ENCODE results near the gene FSIP1.

FSIP1 gene

DNA sequence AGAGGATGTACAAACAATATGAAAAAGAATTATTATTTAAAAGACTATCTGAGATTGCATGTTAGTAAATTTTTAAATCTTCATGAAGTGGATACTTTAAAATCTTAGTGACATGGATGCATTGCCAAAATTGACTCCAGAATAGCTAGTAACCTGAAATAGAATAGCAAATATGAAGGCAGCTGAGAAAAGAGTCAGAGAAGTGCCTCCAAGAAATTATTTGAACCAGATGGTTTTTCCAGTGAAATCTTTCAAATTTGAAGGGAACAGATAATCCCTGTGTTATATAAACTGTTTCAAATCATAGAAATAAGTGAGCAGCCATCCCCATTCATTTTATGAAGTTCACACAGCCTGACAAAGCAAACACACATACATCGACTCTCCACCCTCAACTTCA lies 29.6 kb downstream of the FSIP1 start:
- DNase-seq: no peak

DNA sequence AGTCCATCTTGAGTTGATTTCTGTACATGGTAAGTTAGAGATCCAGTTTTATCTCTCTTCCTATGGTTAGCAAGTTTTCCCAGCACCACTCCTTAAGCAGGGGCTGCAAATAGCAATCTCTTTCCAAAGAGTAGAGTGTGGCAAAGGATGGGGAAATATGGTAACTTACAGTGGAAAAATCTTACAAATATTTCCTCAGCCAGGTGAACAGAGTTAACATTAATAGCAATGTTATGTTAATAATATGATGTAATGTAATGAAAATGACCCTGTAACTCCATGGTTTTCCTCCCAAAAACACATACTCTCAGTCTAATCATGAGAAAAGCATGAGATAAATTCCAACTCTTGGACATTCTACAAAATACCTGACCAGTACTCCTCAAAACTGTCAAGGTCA lies 30.4 kb downstream of the FSIP1 start:
- no peak for DNase-seq

DNA sequence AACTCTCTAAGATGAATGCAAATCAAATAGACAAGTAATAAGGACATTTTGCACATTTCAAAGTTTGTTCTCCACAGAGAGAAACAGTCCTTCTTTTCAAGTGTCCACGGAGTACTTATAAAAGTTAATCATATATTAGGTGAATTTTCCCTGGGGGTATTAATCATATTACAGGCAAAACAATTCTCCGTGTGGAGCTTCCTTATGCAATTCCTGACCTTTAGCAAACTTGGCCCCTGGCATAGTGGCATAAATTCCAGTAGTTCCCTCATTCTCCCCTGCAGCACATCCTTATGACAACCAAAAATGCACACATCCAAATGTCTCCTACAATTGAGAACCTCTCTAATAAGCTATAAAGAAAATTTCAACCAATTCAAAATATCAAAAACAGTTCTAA lies 34.4 kb downstream of the FSIP1 start:
- no peak for DNase-seq

DNA sequence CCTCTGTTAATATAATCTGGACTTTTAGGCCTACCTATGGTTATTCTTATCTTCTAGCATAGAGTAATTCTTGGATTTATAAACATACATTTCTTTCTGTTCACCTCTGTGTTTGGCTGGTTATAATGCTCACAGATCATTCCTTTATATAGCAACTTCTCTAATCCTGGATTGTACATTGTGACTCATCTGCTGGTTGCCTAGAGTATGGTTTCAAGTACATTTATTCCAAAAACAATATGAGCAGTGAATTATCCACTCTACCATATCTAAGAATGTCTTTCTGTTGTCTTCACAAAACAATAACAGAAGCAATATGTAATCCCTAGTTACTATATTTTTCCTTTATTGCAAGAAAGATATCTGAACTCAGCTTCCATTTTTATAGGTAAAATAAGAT lies 35.3 kb downstream of the FSIP1 start:
- DNase-seq: no peak

DNA sequence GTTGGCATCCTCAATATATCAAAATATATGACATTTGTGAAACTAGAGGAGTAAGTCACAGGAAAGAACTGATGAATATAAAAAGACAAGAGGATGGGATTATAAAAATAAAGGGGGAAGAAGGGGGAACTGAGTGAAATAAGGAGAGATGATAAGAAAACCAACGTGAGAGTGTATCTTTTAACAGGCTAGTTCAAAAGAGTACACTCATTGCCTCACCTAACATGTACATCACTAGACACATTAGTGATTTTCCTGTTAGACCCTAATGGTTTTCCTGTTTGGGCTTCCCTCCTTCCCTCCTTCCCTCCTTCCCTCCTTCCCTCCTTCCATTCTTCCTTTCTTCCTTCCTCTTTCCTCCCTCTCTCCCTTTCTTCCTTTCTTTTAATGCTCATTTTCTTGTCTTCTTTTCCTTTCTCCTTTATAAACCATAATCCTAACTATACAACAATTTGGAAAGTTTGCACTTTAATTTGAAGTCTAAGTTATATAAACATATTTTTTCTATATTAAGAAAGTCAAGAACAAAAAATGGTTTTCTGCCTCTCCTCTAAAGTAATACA lies 35.8 kb downstream of the FSIP1 start:
- no peak for DNase-seq

DNA sequence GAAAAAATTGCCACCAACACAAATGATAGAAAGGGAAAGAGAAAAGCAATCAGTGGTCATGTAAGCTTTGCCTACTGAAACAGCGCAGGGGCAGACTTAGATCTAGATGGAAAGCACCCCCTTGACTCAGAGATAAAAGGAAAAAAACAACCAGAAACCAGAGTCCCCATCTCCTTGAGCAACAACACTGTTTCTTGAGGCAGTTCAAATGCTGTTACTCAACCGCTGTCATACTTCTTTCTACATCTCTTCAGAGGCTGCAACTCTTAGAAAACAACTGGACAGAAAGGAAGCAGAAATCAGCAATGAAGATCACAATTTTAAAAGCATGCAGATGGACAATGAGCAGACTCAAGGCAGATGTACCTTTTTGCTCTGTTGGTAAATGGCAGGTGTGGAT lies 36.5 kb downstream of the FSIP1 start:
- DNase-seq: no peak

DNA sequence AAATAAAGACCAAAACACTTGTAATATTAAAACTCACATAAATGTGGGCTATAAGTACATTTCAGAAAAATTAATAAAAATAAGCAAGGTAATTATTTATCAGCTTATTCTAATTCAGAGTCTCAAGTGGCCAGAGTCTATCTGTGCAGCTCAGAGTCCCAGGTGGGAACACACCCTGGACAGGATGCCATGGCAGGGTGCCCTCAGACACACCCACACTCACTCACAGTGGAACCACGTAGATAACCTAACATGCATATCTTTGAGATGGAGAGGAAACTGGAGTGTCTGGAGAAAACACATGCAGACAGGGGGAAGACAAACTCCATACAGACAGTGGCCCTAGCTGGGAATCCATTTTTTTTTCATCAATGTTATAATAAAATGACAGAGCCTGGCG lies 37.2 kb downstream of the FSIP1 start:
- DNase-seq: no peak

DNA sequence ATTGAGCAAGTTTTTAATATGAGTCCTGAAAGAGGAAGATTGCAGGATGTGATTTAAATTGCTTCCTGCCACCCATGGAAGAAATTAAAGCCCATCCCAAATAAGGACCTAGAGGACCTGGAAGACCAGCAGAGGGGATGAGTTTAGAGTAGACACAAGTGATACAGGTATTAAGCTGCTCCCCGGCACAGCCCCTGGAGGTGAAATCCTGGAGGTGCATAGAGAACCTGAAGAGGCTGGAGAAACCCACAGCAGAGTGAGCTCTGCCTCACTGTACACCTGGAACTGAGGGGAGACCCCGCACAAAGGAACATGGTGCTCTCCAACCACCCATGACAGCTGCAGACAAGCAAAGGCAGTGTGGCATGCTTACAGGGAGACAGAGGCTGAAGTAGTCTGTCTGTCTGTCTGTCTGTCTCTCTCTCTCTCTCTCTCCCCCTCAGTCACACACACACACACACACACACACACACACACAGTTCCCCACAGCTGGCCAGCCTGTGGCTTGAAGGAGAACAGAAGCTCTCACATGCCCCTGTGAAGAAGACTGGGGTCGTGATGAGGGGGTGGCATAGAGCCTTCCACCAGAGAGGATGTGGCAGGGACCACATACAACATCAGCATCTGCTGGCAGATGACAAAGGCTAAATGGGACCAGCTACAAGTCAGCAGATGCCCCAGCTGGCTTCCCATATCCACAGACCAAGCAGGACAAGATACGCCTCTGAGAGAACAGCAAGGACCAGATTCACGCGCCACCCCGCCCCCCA lies 38.1 kb downstream of the FSIP1 start:
- DNase-seq: no peak

DNA sequence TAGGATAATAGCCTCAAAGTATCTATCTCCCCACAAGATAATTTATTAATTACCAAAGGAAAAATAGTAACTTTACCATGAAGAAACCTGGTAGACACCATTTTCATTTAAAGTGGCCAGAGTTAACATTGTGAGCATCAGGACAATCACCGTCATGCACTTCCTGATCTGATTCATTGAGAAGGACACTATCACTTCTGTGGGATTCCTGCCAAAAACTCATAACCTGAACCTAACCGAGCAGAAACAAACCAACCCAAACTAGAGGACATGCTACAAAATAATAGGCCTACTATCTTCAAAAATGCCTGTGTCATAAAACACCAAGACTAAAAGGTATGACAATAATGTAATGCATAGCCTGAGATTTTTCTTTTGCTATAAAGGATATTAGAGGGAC lies 39.0 kb downstream of the FSIP1 start:
- no peak for DNase-seq

DNA sequence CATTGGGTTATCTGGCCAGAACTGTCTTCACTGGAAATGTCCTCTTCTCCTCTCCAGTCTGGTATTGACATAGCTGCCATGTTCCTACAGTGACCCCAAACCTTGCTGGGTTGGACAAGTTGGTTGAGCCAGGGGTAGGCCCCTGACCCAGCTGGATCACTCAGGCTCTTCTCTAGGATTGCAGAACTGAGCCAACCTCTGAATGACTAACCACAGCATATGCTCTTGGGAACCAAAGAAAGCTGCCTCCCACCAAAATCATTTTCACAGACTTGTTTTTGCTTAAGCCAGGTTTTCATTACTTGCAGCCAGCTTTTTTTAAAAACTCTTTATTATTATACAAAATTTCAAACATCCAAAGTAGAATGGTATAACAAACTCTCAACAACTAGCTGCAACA lies 41.4 kb downstream of the FSIP1 start:
- no peak for DNase-seq

DNA sequence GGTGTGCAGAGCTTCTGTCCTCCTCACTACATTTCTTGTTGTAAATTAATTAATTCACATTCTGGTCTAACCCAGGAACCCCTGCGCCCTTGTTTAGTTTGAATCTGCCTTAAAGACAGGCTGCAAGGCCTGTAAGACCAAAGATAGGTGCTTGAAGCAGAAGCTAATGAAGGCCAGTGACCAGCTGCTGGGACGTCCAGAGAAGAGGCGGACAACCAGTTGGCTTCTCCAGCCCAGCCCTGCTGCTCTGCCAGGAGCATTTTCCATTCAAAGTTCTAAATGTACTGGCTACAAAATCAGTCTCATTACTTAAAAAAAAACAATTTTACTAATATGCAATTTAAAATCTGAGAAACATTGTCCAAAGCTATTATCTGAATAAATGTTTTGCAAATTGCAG lies 43.6 kb downstream of the FSIP1 start:
- DNase-seq: no peak

DNA sequence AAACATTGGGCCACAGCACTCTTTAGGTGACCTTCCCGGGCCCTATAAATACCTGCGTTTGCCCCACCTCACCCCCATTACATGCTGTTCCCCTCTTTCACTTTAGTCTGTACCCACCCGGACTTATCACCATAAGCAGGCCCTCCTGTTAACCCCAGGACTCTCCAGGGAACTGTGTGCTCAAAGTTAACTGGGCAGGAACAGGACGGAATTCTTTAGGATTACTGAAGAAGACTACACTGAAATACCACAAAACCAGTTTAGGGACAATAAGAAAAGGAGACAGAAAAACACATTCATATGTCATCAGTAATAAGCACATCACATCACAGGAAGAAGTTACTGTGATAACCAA lies 45.5 kb downstream of the FSIP1 start:
- DNase-seq: no peak

DNA sequence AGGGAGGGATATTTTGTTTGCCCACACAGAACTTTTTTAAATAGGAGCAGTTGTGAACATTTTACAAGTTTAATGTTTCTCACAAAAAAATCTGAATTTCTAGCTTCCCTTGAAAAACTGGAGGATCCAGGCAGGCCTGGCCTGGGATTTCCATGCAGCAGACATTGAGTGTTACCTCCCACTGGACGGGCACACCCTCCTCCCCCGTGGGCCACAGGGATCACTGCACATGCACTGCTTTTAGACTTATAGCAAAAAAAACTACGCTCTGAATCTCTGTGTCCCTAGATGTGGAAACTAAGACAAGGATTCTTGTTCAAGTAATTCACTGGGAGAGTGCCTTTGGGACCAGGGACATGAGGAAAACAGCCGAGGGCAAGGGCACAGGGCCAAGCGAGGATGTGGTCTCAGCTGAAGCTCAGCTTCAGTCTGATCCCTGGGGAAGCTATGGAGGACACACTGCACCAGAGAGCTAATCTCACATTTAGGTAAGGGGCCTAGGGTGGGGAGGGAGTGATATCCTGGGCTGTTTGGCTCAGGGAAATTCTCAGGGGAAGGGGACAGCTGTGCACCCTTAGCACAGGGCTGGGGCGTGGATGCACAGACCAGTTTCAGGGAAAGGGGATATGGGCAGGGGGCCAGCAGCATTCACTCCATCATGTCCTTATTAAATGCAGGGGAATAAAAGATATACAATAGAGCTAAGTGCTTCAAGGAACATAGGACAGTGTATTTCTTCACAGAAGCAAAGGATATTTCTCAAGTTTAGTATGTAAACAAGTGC lies 46.0 kb downstream of the FSIP1 start:
- no peak for DNase-seq

DNA sequence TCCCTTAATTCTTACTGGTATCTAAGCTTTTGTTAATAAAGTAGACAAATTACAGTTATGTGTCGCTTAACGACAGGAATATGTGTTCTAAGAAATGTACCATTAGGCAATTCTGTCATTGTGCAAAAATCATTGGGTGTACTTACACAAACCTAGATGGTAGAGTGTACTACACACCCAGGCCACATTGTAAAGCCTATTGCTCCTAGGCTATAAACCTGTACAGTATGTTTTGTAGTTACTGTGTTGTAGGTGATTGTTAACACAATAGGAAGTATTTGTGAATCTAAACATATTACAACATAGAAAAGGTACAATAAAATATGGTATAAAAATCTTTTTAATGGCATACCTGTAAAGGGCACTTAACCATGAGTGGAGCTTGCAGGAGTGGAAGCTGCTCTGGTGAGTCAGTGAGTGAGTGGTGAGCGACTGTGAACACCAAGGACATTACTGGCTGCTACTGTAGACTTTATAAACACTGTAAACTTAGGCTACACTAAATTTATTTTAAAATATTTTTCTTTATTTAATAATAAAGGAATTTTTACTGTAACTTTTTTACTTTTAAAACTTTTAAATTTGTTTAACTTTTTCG lies 47.4 kb downstream of the FSIP1 start:
- no peak for DNase-seq

DNA sequence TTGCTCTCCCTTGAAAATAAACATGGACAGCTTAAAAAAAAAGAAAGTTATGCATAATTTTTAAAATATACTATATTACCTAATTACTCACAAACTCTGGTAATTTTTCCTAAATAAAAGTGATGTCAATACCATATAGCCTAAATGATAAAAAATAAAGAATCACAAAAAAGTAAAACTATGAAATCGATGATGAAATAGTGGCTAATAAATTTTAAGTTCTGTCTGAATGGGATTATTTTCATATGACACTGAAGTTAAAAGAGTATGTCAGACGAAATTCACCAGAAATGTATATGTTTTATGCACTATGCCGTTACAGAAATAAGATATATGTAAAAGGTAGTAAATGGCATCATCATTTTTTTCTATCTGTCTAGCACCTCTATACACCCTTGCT lies 51.4 kb downstream of the FSIP1 start:
- no peak for DNase-seq

DNA sequence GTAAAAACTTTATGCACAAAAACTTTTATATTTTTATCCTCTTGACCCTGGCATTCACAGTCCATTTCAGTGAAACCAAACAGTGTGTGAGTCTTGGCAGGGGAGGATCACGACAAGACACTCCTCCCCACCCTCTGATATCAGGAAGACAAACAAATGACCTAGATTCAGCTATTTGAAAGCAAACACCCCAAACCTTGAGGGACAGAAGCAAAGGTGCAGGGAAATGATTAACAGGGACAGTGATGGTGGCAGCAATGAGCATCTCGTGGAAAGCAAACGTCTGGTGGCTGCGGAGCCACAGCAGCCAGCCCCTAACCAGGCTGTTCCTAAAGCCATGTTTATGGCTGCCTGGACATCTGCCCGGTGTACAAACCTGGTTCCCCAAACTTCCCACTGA lies 52.1 kb downstream of the FSIP1 start:
- DNase-seq: no peak

DNA sequence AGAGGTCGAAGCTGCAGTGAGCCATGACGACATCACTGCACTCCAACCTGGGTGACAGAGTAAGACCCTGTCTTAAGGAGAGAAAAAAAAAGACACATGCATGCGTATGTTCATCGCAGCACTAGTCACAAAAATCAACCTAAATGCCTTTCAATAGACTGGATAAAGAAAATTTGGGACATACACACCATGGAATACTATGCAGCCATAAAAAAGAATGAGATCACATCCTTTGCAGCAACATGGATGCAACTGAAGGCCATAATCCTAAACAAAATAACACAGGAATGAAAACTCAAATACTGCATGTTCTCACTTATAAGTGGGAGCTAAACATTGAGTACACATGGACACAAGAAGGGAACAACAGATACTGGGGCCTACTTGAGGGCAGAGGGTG lies 53.1 kb downstream of the FSIP1 start:
- no peak for DNase-seq

DNA sequence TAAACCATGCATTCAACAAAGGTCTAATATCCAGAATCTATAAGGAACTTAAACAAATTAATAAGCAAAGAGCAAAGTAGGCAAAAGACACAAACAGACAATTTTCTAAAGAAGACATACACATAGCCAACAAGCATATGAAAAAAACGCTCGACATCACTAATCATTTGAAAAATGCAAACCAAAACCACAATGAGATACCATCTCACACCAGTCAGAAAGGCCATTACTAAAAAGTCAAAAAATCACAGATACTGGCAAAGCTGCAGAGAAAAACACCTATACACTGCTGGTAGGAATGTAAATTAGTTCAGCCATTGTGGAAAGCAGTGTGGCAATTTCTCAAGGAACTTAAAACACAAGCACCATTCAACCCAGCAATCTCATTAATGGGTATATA lies 53.8 kb downstream of the FSIP1 start:
- no peak for DNase-seq

DNA sequence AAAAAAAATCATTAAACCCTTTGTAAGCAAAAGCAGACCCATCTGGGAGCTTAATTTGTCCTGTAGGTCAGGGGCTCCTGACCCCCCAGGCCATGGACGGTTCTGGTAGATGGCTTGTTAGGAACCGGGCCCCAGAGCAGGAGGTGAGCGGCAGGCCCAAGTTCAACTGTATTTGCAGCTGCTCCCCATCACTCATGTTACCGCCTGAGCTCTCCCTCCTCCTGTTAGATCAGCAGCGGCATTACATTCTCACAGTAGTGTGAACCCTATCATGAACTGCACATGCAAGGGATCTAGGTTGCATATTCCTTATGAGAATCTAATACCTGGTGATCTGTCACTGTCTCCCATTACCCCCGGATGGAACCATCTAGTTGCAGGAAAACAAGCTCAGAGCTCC lies 60.7 kb downstream of the FSIP1 start:
- no peak for DNase-seq

DNA sequence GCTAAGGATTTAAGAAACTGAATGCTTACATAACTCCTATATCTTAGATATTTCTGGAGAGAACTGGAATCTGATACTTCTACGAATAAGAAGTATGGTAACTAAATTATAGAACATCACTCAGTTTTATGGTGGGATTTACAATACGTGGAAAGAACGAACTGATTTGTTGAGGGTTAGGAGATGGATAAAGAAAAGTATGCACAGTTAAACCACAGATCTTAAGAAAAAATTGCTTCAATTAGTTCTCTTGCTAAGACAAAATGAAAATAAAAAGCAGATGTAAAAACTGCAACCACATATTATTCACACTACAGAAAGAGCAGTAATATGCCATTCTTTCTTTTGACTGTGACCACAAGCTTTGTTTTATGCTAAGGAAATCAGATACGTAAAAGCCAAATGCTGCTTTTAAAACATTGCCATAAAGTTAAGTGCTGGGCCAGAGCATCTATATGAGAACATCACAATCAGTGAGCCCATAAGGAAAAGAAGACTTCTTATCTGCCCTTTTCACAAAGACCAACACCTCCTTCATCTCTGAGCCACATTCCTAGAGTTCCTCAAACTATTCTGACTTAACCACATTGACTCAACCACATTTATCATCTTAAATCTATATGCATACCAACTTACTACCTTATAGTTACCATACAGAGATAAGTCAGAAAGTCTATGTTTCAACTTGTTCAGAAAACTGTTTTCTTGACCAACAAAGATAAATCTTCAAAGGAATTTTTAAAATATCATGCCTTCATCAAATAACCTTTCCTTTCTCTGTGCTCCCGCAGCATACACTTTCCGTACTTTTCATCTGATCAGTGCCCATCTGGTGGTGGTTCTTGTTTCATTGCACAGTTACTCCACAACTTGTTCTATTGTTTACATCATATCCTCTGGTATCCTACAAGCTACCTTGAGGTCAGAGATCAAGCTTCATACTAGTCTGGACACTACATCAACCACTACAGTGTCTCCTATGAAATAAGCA lies 61.7 kb downstream of the FSIP1 start:
- no peak for DNase-seq

DNA sequence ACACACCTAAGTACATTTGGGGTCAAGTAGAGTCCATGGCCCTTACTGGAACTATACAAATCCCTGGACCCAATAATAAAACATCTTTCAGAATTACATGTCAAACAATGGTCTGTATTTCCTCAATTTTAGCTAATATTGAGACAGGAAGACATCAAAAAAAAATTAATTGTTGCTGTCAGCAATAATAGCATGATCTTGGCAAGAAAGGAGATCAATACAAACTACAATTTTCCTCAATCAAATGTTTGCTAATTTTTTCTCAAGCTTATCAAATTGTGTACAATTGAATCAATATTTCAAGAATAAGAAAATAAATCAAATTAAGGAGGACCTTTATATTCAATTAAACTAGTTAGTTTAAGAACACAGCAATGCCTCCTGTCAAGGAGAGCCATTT lies 62.6 kb downstream of the FSIP1 start:
- no peak for DNase-seq

DNA sequence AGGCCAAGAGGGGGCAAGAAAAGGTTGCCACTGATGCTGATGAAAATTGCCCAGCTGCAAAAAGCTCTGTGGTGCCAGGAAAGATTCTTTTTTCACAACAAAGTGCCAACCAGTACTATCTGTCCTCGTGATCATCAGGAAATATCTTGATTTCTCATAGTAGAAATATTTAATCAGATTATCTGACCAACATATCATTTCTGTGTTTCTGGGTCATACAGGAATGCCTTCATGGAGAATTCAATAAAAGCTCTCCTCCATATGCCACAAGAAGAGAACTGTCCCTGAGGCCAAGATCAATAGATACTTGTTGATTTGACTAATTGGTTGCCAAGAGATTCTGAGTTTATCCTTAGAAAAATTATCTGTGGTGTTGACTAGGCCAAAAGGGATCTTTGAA lies 63.5 kb downstream of the FSIP1 start:
- no peak for DNase-seq

DNA sequence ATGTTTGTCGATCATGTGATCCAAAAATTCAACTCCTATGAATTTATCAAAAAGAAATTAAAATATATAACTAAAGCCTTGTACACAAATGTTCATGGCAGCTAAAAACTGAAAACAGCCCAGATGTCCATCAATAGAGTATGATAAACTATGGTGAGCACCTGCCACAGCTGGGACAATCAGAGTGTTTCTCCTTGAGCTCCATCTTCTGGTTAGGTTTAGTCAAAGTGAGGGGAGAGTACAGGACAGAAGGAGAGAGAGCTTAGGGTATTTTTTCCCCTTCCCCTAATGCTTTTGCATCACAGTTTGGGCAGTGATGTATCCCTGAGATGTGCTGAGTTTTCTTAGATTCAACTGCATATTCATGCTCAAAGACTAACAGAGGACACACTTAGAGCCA lies 65.5 kb downstream of the FSIP1 start:
- DNase-seq: no peak
